Stimulated activated CD4-positive, alpha-beta T cell treated with anti-CD3 and anti-CD28 coated beads, Interleukin-2, amount 100 ng/mL, for 4 hours (primary cell): ENCODE data around the gene PLOD3.
"Not testable (repeated sequence)": the region's sequence is repeated elsewhere in the genome, so short reads cannot be mapped to it uniquely, and the experiment has no call there.

Experiments
- DNase-seq: peaks from one replicate; pipeline ENCODE4 v3.0.0-alpha.2; 2020; ENCODE audit warnings: low read depth

The PLOD3 gene, protein sequence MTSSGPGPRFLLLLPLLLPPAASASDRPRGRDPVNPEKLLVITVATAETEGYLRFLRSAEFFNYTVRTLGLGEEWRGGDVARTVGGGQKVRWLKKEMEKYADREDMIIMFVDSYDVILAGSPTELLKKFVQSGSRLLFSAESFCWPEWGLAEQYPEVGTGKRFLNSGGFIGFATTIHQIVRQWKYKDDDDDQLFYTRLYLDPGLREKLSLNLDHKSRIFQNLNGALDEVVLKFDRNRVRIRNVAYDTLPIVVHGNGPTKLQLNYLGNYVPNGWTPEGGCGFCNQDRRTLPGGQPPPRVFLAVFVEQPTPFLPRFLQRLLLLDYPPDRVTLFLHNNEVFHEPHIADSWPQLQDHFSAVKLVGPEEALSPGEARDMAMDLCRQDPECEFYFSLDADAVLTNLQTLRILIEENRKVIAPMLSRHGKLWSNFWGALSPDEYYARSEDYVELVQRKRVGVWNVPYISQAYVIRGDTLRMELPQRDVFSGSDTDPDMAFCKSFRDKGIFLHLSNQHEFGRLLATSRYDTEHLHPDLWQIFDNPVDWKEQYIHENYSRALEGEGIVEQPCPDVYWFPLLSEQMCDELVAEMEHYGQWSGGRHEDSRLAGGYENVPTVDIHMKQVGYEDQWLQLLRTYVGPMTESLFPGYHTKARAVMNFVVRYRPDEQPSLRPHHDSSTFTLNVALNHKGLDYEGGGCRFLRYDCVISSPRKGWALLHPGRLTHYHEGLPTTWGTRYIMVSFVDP

DNA sequence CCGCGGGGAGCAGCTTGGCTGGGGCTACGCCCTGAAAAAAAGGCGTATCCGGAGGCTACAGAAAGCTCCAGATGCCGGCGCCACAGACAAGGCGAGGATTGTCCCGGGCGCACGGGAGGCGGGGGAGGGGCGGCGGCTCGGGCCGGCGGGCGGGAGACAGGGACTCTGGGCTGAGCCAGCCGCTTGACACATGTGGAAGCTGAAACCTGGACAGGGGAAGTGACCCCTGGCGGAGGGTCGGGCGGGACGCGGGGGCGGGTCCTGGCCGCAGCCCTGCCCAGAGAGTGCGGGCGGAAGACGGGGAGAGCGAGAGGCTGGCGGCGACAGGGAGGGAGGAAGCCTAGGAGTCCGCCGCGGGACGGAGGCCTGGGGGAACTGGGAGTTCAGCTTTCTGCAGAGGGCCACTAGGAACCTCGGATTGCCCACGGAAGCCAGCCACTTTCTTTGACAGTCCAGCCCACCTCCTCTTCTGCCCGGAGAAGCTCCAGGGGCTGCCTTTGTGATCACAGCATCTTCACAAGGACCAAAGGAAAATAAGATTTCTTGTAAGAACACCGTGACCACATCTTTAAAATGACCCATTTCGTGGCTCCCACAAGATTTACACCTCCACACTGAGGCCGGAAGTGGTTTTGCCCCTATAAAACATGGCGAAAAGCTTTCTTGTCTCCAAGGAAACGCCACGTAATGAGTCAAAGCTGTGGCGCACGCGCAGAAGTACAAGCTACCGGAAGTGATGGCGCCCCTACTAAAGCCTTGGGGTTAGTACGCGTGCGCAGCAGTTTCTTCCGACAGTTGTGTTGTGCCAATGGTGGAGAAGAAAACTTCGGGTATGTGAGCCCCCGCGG is at the start of gene PLOD3, which contains the start of gene ZNHIT1:
PLOD3 (minus strand) TSS at position 194 of the 848 bp plus-strand sequence. CDS start 307 bp downstream, outside the sequence.
ZNHIT1 (plus strand) TSS at position 778 of the 848 bp plus-strand sequence; CDS start at position 809, 31 bp downstream.
- DNase-seq, result peak; percentile 93

DNA sequence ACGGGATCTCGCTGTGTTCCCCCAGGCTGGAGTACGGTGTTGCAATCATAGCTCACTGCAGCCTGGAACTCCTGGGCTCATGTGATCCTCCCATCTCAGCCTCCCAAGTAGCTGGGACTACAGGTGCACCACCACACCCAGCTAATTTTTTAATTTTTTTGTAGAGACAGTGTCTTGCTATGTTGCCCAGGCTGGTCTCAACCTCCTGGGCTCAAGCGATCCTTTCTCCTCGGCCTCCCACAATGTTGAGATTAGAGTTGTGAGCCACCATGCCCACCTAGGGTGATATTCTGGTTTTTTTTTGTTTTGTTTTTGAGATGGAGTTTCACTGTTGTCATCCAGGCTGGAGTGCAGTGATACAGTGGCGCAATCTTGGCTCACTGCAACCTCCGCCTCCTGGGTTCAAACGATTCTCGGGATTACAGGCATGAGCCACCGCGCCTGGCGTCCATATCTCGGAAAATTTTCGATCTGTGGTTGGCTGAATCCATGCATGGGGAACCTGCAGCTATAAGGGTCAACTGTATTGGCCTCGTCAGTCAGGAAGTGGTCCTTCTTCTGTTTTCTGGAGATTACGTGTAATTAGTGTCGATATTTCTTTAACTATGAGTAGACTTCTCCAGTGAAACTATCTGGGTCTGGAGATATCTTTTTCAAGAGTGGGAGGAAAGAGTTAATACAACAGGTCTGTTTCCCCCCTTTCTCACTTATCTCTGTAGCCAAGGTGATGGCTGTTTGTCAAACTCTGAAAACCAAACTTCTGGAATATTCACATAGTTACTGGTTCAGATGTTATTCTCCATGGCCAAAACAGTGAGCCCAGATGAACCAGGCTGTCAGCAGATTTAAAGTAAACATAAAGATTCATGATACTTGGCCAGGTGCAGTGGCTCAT is 48.5 kb upstream of the PLOD3 start:
- no peak for DNase-seq

DNA sequence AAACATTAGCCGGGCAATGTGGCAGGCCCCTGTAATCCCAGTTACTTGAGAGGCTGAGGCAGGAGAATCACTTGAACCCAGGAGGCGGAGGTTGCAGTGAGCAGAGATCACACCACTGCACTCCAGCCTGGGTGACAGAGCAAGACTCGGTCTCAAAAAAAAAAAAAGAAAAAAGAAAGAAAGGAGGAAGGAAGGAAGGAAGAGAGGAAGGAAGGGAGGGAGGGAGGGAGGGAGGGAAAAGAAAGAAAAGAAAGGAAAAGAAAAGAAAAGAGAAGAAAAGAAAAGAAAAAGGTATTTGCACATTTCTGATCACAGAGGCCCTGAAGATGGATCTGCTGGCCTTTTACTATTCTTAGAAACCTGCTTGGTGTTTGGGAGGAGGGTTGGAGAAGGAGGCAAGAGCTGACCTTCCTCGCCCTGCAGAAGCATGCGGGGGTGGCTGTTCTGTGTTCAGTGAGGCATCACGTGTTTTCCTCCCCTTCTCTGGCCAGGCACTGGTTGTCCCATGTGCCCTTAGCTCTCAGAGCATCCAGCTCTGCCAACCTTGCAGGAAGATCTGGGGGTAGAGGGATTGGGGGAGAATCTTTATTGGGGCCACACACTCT is 46.8 kb upstream of the PLOD3 start:
- DNase-seq, result not testable (repeated sequence)

DNA sequence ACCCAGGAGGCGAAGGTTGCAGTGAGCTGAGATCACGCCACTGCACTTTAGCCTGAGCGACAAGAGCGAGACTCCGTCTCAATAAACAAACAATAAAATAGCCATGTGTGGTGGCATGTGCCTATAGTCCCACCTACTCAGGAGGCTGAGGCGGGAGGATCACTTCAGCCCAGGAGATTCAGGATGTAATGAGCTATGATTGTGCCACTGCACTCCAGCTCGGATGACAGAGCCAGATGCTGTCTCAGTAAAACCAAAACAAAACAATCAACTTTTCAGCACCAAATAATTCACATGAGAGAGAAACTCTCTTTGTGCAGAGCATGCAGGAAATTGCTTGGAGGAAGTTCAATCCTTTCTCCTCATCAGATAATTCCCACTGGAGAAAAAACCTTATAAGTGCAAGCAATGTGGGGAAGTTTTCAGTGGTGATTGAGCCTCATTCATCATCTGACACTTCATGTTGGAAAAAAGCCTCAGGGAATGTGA is 40.9 kb upstream of the PLOD3 start:
- no peak for DNase-seq

DNA sequence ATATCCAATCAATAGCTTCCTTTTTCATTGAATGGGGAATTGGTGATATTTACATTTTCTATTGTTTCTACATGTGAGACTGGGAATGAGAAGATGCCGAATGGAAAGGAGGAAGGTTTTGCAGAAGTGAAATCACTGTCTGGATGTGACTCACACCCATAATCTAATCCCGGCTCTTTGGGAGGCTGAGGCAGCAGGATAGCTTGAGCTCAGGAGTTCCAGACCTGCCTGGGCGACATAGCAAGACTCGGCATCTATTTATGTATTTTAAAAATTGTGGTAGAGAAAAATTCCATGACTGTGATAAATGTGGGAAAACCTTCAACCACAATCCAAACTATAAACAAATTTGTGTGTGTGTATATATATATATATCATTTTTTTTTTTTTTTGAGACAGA is 38.4 kb upstream of the PLOD3 start:
- DNase-seq, result no peak

DNA sequence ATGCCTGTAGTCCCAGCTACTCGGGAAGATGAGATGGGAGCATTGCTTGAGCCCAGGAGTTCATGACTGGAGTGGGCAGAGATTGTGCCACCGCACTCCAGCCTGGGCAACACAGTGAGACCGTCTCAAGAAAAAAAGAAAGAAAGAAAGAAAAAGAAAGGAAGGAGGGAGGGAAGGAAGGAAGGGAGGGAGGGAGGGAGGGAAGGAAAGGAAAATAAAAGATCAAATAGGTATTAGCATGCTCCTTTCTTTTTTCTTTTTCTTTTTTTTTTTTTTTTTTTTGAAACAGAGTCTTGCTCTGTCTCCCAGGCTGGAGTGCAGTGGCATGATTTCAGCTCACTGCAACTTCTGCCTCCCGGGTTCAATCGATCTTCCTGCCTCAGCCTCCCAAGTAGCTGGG is 35.8 kb upstream of the PLOD3 start:
- not testable (repeated sequence) for DNase-seq

DNA sequence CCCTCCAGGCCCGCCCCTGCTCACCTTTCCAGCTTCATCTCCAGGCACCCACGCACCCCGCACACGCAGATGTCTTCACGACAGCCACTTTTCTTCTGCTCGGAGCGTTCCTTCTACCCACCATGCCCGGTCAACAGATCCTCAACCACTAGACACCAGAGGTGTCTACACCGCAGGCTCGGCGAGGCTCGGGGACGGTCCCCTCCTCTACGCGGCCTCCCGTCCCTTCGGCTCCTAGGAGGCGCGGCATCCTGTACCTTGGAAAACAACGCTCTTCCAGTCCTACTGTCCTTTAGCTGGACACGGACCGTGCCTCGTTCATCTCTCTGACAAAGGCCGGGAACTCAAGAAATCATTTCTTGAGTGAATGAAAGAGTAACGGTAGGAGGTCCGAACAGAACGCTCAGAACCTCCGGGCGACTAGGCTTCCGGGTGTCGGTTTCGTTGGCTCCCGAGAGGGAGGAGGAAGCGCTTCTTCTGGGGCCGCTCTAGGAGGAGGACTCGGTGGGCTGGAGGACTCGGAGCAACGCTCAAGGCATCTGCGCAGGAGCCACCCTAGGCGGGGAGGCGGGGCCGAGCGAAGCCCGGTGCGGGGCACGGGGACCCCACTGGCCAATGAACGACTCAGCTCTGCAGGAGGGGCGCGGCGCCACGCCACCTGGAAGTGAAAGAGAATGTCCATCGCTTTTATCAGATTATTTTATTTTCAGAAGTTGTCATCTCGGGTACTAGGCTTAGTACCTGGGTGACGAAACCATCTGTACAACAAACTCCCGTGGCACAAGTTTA is 34.7 kb upstream of the PLOD3 start:
- DNase-seq, result peak; percentile 98

DNA sequence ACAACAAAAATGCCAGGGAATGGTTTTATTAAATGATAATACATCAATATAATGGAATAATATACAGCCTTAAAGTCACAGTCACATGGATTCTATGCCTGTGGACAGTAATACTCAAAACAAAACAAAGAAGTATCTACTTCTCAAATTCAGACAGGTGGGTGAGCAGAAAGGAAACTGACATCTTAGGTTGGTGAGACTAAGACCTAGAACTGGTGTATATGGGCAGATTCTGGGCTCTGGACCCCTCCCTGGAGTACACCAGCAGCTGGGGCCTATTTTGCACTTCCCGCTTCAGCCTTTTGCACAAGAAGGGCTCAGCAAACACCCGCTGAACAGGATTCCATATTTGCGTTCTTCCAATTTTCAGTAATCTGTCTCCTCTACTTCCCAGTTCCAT is 32.9 kb upstream of the PLOD3 start:
- DNase-seq, result no peak

DNA sequence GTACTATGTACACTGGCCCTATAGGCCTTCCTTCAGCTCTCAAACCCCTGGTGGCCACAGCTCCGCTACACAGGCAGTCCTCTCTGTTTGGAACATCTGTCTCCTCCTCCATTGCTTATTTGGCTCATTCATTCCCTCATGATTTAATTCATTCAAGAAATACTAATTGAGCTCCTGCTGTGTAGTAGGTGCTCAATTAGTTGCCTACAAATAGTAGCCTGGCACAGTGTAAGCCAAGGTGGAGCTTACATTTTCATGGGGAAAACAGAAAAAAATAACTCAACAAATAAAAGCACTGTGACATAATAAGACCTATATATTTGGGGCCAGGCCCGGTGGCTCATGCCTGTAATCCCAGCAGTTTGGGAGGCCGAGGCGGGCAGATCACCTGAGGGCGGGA is 30.9 kb upstream of the PLOD3 start:
- DNase-seq, result no peak

DNA sequence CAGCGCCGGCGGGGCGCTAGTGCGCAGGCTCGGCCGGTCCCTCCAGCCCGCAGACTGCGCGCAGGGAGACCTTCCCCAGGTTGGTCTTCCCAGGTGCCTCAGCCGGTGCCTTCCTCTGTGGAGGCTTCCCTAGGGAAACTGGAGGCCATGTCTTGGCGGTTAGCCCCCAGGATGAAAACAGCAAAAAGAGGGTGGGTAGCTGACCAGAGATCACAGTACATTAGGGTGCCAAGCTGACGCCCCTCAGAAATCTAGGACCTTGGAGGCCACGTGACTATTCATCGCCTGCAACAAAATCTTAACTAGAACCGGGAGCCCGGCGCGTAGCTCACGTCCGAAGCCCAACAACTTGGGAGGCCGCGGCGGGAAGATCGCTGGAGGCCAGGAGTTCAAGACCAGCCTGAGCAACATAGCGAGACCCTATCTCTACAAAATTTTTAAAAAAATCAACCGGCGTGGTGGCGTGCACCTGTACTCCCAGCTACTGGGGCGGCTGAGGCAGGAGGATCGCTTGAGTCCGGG is 27.8 kb upstream of the PLOD3 start:
- no peak for DNase-seq

DNA sequence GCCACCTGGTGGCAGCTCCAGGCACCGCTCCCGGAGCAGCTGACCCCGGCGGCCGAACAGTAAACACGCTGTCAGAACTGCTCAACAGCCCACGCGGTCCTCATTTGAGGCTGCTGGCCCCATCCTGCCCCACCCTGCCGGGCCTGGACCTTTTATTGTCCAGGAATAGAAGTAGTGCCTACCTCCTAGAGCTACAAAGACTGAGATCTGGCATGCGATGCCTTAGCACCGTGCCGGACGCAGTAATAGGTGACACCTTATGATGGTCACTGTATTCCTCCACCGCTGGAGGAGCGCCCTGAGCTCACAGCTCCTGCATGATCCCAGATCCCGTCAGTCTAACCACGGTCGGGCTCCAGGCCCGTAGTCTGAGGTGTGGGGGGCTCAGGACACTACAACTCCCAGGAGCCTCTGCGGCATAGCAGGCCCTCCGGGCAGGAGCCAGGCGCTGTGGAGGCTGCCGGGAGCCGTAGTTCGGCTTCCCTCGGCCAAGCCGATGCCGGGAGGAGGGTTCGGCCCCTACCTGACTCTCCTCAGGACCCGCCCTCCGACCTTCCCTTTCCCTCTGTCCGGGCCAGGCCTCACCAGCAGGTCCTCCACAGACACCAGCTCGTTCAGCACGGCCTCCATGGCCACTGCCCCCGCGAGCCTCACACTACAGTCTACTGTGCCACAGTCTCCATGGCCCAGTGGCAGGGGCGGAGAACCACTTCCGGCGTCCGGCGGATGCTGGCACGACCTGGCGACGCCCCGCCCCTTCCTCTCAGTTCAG is 27.2 kb upstream of the PLOD3 start, which contains the start of gene FIS1:
FIS1 (minus strand) TSS at position 707 of the 772 bp plus-strand sequence; CDS start at position 630, 77 bp downstream.
- DNase-seq, result peak; percentile 88

DNA sequence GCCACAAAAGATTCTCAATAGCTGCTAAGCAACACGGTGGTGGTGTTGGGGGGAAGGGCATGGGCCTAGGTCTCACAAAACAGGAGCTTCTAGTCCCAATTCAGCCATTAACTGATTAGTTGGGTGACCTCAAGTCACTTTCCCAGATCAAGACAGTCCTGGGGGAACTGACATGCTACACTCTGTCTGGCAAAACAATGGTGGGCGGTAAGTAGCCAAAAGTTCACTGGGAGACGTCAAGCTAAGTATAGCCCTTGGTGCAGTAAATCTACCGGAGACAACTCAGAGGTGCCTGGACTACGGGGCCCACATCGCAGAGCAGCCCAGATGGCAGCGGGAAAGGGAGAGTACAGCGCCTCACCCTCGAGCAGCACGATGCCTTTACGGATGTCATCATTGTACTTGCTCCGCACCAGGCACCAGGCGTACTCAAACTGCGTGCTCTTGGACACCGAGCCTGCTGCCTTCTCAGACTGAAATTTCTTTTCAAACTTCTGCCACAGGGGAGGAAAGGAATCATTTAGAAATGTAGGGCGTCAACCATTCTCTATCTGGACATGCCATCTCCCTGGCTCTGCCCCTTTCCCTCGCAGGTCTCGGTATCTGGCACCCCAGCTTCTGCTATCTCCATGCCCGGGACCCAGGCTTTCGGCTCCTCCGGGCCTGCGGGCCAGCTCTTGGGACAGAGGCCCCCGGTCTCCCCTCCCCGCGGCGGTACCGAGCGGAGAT is 26.4 kb upstream of the PLOD3 start:
- DNase-seq, result no peak

DNA sequence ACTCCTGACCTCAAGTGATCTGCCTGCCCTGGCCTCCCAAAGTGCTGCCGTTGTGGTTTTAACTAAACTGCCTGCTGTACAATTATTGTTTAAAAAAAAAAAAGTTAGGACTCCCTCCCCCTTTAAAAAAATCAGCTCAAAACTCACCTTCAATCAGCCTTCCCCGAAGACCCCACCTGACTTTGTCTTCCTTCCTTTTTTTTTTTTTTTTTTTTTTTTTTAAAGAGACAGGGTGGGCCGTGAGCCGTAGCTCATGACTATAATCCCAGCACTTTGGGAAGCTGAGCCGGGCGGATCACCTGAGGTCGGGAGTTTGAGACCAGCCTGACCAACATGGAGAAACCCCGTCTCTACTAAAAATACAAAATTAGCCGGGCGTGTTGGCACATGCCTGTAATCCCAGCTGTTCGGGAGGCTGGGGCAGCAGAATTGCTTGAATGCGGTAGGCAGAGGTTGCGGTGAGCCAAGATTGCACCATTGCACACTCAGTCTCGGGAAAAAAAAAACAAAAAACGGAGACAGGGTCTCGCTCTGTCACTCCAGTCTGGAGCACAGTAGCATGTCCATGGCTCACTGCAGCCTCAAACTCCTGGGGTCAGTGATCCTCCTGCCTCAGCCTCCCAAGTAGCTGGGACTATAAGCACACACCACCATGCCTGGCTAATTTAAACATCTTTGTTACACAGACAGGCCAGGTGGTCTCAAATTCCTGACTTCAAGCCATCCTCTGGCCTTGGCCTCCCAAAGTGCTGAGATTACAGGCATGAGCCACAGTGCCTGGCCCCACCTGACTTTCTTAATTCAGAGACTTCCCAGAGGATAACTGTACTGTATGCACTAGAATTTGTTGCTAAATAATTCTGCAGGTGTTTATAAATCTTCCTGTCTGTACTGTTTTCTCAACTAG is 24.3 kb upstream of the PLOD3 start:
- no peak for DNase-seq

DNA sequence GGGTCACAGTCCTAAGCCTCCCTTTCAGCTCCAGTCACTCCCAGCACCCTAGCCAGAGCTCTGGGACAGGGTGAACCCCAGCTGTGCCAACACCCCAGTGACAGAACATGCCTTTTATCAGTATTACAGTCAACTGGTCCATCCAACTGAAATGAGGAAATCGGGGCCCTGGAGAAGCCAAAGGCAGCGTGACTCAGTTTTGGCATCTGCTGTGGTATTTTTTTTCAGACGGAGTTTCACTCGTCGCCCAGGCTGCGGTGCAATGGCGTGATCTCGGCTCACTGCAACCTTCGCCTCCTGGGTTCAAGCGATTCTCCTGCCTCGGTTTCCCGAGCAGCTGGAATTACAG is 23.6 kb upstream of the PLOD3 start:
- DNase-seq, result no peak

DNA sequence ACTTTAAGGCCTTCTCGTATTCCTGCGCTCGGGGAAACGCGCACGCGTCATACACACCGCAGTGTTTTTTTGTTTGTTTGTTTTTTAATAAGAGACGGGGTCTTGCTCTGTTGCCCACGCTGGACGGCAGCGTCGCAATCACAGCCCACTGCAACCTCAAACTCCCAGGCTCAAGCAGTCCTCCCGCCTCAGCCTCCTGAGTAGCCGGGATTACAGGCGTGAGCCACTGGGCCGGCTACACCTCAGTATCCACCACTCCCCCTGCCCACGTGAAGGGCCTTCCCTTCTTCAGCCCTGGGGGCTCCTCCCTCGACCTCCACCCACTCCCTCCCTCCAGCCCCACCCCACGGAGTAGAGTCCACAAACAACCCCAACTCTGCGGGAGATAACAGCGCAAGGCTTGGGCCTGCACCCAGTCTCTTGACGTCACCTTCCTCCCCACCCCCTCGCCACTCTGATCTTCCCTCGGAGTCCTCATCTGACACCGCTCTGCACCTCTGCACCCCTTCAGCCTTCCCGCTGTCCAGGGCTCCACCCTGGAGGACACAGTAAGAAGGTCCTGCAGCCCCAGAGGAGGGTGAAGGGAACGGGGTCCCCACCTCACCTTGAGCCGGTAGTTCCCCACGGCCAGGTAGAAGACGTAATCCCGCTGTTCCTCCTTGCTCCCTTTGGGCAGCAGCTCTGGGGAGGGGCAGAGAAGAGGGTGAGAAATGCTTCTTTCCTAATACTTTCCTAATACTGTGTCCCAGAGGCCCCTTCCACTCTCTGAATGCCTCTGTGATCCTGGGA is 23.0 kb upstream of the PLOD3 start:
- no peak for DNase-seq

DNA sequence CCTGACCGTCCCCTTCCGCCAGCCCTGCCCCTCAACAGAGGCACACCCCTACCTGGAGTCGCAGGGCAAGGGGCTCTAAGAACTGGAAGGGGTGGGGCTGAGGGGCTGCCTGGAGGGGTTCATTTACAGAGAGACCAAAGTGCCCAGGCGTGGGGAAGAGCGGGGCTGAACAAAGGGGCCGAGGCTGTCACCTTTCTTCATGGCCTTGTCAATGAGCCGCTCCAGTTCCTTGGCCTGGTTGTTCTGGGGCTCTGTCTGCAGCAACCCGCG is 22.5 kb upstream of the PLOD3 start:
- DNase-seq, result no peak
